GM10847 (cell line): ENCODE data around the gene NOC2L.

Experiments
- POLR2A ChIP-seq: IDR thresholded peaks from 2 replicates; pipeline ENCODE4 v1.6.1; 2011; ENCODE audit not compliant: insufficient read length; ENCODE audit errors: extremely low read depth

NOC2L gene

GRCh38 chr1:934991-935750 is 23.9 kb downstream of the NOC2L start:
- no peak for TF ChIP-seq POLR2A

- TF ChIP-seq POLR2A = no peak
These were observed 25.5 kb downstream of the NOC2L start for GRCh38 chr1:933603-933940.

GRCh38 chr1:932776-933602 is 26.1 kb downstream of the NOC2L start:
- no peak for TF ChIP-seq POLR2A

GRCh38 chr1:932173-932510 is 26.9 kb downstream of the NOC2L start:
- no peak for TF ChIP-seq POLR2A

GRCh38 chr1:931380-932172 is 27.5 kb downstream of the NOC2L start:
- TF ChIP-seq POLR2A = no peak

- TF ChIP-seq POLR2A = no peak
These were observed 28.4 kb downstream of the NOC2L start for GRCh38 chr1:930633-931138.

GRCh38 chr1:929712-930632 is 29.1 kb downstream of the NOC2L start:
- no peak for TF ChIP-seq POLR2A

- no peak for TF ChIP-seq POLR2A
These were observed 30.0 kb downstream of the NOC2L start for GRCh38 chr1:928825-929661.

- TF ChIP-seq POLR2A = no peak
These were observed 31.3 kb downstream of the NOC2L start for GRCh38 chr1:927748-928147.

- TF ChIP-seq POLR2A = no peak
These were observed 31.8 kb downstream of the NOC2L start for GRCh38 chr1:927234-927633.

- no peak for TF ChIP-seq POLR2A
These were observed 33.3 kb downstream of the NOC2L start for GRCh38 chr1:925561-926421.

GRCh38 chr1:924656-925560 is 34.1 kb downstream of the NOC2L start:
- no peak for TF ChIP-seq POLR2A
